GM18499 (cell line): Measurements from ENCODE around the gene AUTS2.

Experiments
- ATAC-seq: cut with Tn5 transposase; IDR thresholded peaks from one replicate; pipeline ENCODE4 v1.9.1; 2021; ENCODE audit warnings: moderate number of reproducible peaks; ENCODE audit not compliant: insufficient read depth, unreplicated experiment

AUTS2 gene

GRCh38 chr7:70774950-70775527, 1176.8 kb downstream of the AUTS2 start:
- ATAC-seq: no peak

- ATAC-seq: no peak
Measured at GRCh38 chr7:70775570-70776156, 1177.4 kb downstream of the AUTS2 start.

GRCh38 chr7:70776627-70777101, 1178.4 kb downstream of the AUTS2 start:
- ATAC-seq: no peak

- ATAC-seq: no peak
Measured at GRCh38 chr7:70777251-70777650, 1179.0 kb downstream of the AUTS2 start.

- no peak for ATAC-seq
Measured at GRCh38 chr7:70778585-70778984, 1180.3 kb downstream of the AUTS2 start.

- no peak for ATAC-seq
Measured at GRCh38 chr7:70779321-70779720, 1181.0 kb downstream of the AUTS2 start.

GRCh38 chr7:70781922-70782311, 1183.6 kb downstream of the AUTS2 start:
- ATAC-seq: no peak

GRCh38 chr7:70782796-70783195, 1184.5 kb downstream of the AUTS2 start:
- no peak for ATAC-seq

GRCh38 chr7:70785427-70785826, 1187.2 kb downstream of the AUTS2 start:
- no peak for ATAC-seq

- no peak for ATAC-seq
Measured at GRCh38 chr7:70786076-70786475, 1187.8 kb downstream of the AUTS2 start.

- no peak for ATAC-seq
Measured at GRCh38 chr7:70787286-70787685, 1189.0 kb downstream of the AUTS2 start.

- ATAC-seq: no peak
Measured at GRCh38 chr7:70787771-70788170, 1189.5 kb downstream of the AUTS2 start.

GRCh38 chr7:70788276-70788675, 1190.0 kb downstream of the AUTS2 start:
- no peak for ATAC-seq

GRCh38 chr7:70789481-70790214, 1191.4 kb downstream of the AUTS2 start:
- no peak for ATAC-seq

- no peak for ATAC-seq
Measured at GRCh38 chr7:70790215-70791073, 1192.2 kb downstream of the AUTS2 start.

GRCh38 chr7:70791341-70791740, 1193.1 kb downstream of the AUTS2 start:
- ATAC-seq: no peak

- no peak for ATAC-seq
Measured at GRCh38 chr7:70793060-70793459, 1194.8 kb downstream of the AUTS2 start.

GRCh38 chr7:70793821-70794220, 1195.5 kb downstream of the AUTS2 start:
- ATAC-seq: no peak

GRCh38 chr7:70794962-70795361, 1196.7 kb downstream of the AUTS2 start:
- no peak for ATAC-seq

GRCh38 chr7:70795948-70796347, 1197.7 kb downstream of the AUTS2 start:
- no peak for ATAC-seq

- no peak for ATAC-seq
Measured at GRCh38 chr7:70797109-70797514, 1198.8 kb downstream of the AUTS2 start.
